ENCODE data around the gene CALHM5.

- TF ChIP-seq CTCF (conservative IDR thresholded peaks at IDR 0.05) (no peak), ZFX (IDR thresholded peaks at IDR 0.05) (no peak)
Observed at GRCh38 chr6:116568821-116569755, 57.6 kb downstream of the CALHM5 start.
